Neuronal stem cell (in vitro differentiated cells): ENCODE measurements around the gene FOXC1.

ENCODE experiments used
- DNase-seq: peaks from one replicate; pipeline ENCODE4 v3.0.0-alpha.2; 2013; ENCODE audit warnings: low spot score
- H2AFZ ChIP-seq: one replicate; pipeline ENCODE4 v1.6.1; 2013; ENCODE audit warnings: mild to moderate bottlenecking, low read length, inconsistent platforms
- H2AK5ac ChIP-seq: 2 replicates; pipeline ENCODE4 v1.6.1; 2013; ENCODE audit warnings: low read depth, mild to moderate bottlenecking, inconsistent platforms, low read length, moderate library complexity, mixed read lengths
- H2BK120ac ChIP-seq: 2 replicates; pipeline ENCODE4 v1.6.1; 2013; ENCODE audit warnings: low read depth, mild to moderate bottlenecking, inconsistent platforms, low read length, moderate library complexity, mixed read lengths
- H2BK12ac ChIP-seq: one replicate; pipeline ENCODE4 v1.6.1; 2013; ENCODE audit warnings: low read length, inconsistent platforms
- H2BK15ac ChIP-seq: 2 replicates; pipeline ENCODE4 v1.6.1; 2013; ENCODE audit warnings: mild to moderate bottlenecking, low read length, inconsistent platforms, mixed read lengths
- H2BK5ac ChIP-seq: one replicate; pipeline ENCODE4 v1.6.1; 2013; ENCODE audit warnings: inconsistent platforms, mild to moderate bottlenecking, low read length, moderate library complexity
- H3K14ac ChIP-seq: one replicate; pipeline ENCODE4 v1.6.1; 2013; ENCODE audit warnings: low read length, inconsistent platforms
- H3K18ac ChIP-seq: 2 replicates; pipeline ENCODE4 v1.6.1; 2013; ENCODE audit warnings: low read length, inconsistent platforms
- H3K23ac ChIP-seq: 2 replicates; pipeline ENCODE4 v1.6.1; 2013; ENCODE audit warnings: low read depth, mild to moderate bottlenecking, mixed read lengths, low read length, inconsistent platforms; ENCODE audit not compliant: poor library complexity
- H3K27ac ChIP-seq: replicated peaks from 3 replicates; pipeline ENCODE4 v1.5.1; 2013; ENCODE audit warnings: low read length, inconsistent platforms
- H3K27me3 ChIP-seq, 3 experiments: 2 replicates each; pipeline ENCODE4 v1.6.1; 2013; ENCODE audit warnings: low read length in 3 of 3, mild to moderate bottlenecking in 2 of 3, inconsistent platforms in 1 of 3, low read depth in 1 of 3, mixed read lengths in 1 of 3, moderate library complexity in 1 of 3; ENCODE audit not compliant: control insufficient read depth in 3 of 3, insufficient read depth in 3 of 3
- H3K36me3 ChIP-seq, 2 donors: replicated peaks in 1 of 2; 2 replicates each; pipeline ENCODE4 v1.6.1; 2013; ENCODE audit warnings: low read length in 2 of 2; ENCODE audit not compliant: control insufficient read depth in 2 of 2, insufficient read depth in 2 of 2
- H3K4ac ChIP-seq: 2 replicates; pipeline ENCODE4 v1.6.1; 2013; ENCODE audit warnings: inconsistent platforms, mild to moderate bottlenecking, low read length, moderate library complexity
- H3K4me1 ChIP-seq, 2 donors: 1 replicate in 1 of 2; 2 replicates in 1 of 2; pipeline ENCODE4 v1.6.1; 2013; ENCODE audit warnings: low read length in 2 of 2, low read depth in 1 of 2; ENCODE audit not compliant: control insufficient read depth in 2 of 2, insufficient read depth in 1 of 2
- H3K4me2 ChIP-seq: one replicate; pipeline ENCODE4 v1.6.1; 2013; ENCODE audit warnings: mild to moderate bottlenecking, low read length, inconsistent platforms; ENCODE audit not compliant: insufficient read depth, poor library complexity, severe bottlenecking
- H3K4me3 ChIP-seq, 2 donors: 2 replicates each; pipeline ENCODE4 v1.5.1; 2013; ENCODE audit warnings: low read length in 2 of 2, mild to moderate bottlenecking in 2 of 2, inconsistent platforms in 1 of 2, moderate library complexity in 1 of 2
- H3K79me1 ChIP-seq: one replicate; pipeline ENCODE4 v1.6.1; 2013; ENCODE audit warnings: low read depth, mild to moderate bottlenecking, inconsistent platforms, low read length, moderate library complexity
- H3K9ac ChIP-seq: one replicate; pipeline ENCODE4 v1.6.1; 2013; ENCODE audit warnings: mild to moderate bottlenecking, low read depth, low read length, inconsistent platforms; ENCODE audit not compliant: poor library complexity
- H3K9me3 ChIP-seq, 2 donors: replicated peaks in 1 of 2; 2 replicates each; pipeline versions ENCODE3 to v1.6.1; 2013; ENCODE audit warnings: low read length in 2 of 2, mild to moderate bottlenecking in 2 of 2, inconsistent platforms in 1 of 2, low read depth in 1 of 2, mixed read lengths in 1 of 2, moderate library complexity in 1 of 2; ENCODE audit not compliant: control insufficient read depth in 2 of 2, insufficient read depth in 1 of 2
- H4K8ac ChIP-seq: one replicate; pipeline ENCODE4 v1.6.1; 2013; ENCODE audit warnings: low read depth, mild to moderate bottlenecking, inconsistent platforms, low read length, moderate library complexity
- H4K91ac ChIP-seq: one replicate; pipeline ENCODE4 v1.6.1; 2013; ENCODE audit warnings: low read length, low read depth, mild to moderate bottlenecking, inconsistent platforms; ENCODE audit not compliant: poor library complexity
- whole genome bisulfite sequencing, 2 donors: extraction: QIAGEN DNeasy Blood & Tissue Kit; methylation state at CpG; one replicate each; pipeline ENCODE4 v1.1.7; 2013; ENCODE audit warnings: missing lambda C conversion rate in 2 of 2, mixed read lengths in 1 of 2; ENCODE audit not compliant: insufficient read length in 2 of 2, insufficient replicate concordance in 1 of 2; ENCODE audit errors: extremely low coverage in 2 of 2; 5-methylcytosine and 5-hydroxymethylcytosine counted together

The FOXC1 gene

GRCh38 chr6:1606780-1607515, 2.8 kb upstream of the FOXC1 start:
- H2BK5ac ChIP-seq, result no peak overlapping the region
- H3K14ac ChIP-seq, result no peak overlapping the region
- H3K4me1 ChIP-seq, result peaks cover 23 to 24% of the 10 kb centered on the region in 2 donors
- no peaks in the 10 kb centered on the region for H3K9me3 ChIP-seq
- H2BK12ac ChIP-seq, result no peak overlapping the region
- H4K8ac ChIP-seq, result no peak overlapping the region
- peak overlapping the region; percentile 99 for H2AFZ ChIP-seq
- peak overlapping the region; percentile 65 for H3K4me2 ChIP-seq
- no peak overlapping the region for H2BK15ac ChIP-seq
- peak overlapping the region; percentile 14 for H2AK5ac ChIP-seq
- peaks cover 57 to 76% (median 71%) of the 10 kb centered on the region in 3 experiments for H3K27me3 ChIP-seq
- H3K4me3 ChIP-seq, result peak overlapping the region in 1 of 2 donors; percentile 23
- no peak overlapping the region for H3K4ac ChIP-seq
- DNase-seq, result no peak
- H3K79me1 ChIP-seq, result peaks cover 3% of the 10 kb centered on the region
- peak overlapping the region; percentile 27 for H3K18ac ChIP-seq
- no peak overlapping the region for H3K27ac ChIP-seq
- no peak overlapping the region for H3K23ac ChIP-seq
- no peak overlapping the region for H4K91ac ChIP-seq
- no peak overlapping the region for H2BK120ac ChIP-seq
- no peaks in the 10 kb centered on the region for H3K36me3 ChIP-seq
- no peak overlapping the region for H3K9ac ChIP-seq
- WGBS, 2 donors, result no CpG with 5 or more reads among the region's 22 CpGs

GRCh38 chr6:1607516-1608221, 2.0 kb upstream of the FOXC1 start:
- no peak overlapping the region for H4K91ac ChIP-seq
- no peak overlapping the region for H2BK120ac ChIP-seq
- peaks cover 23 to 24% of the 10 kb centered on the region in 2 donors for H3K4me1 ChIP-seq
- no peaks in the 10 kb centered on the region for H3K9me3 ChIP-seq
- no peak overlapping the region for H4K8ac ChIP-seq
- peaks cover 60 to 76% (median 76%) of the 10 kb centered on the region in 3 experiments for H3K27me3 ChIP-seq
- no peaks in the 10 kb centered on the region for H3K36me3 ChIP-seq
- H2AFZ ChIP-seq, result peak overlapping the region; percentile 99
- peak overlapping the region; percentile 65 for H3K4me2 ChIP-seq
- no peak overlapping the region for H2BK12ac ChIP-seq
- WGBS, 2 donors, result no CpG with 5 or more reads among the region's 32 CpGs
- peak overlapping the region; percentile 38 for H3K18ac ChIP-seq
- no peak overlapping the region for H3K27ac ChIP-seq
- H3K4me3 ChIP-seq, result peak overlapping the region in 1 of 2 donors; percentile 23
- no peak overlapping the region for H3K4ac ChIP-seq
- peak overlapping the region; percentile 16 for H2AK5ac ChIP-seq
- no peak overlapping the region for H3K23ac ChIP-seq
- no peak for DNase-seq
- H3K79me1 ChIP-seq, result peaks cover 3% of the 10 kb centered on the region
- peak overlapping the region; percentile 81 for H2BK15ac ChIP-seq
- H3K9ac ChIP-seq, result peak overlapping the region; percentile 61
- H3K14ac ChIP-seq, result peak overlapping the region; percentile 1
- H2BK5ac ChIP-seq, result no peak overlapping the region

GRCh38 chr6:1608222-1609040, 1.3 kb upstream of the FOXC1 start:
- Histone ChIP-seq H3K4me3 (peak overlapping the region in 1 of 2 donors; percentile 64), H2BK15ac (peak overlapping the region; percentile 81), H4K91ac (peak overlapping the region; percentile 85), H3K27me3 (peaks cover 60 to 80% (median 76%) of the 10 kb centered on the region in 3 experiments), H3K27ac (no peak overlapping the region), H2BK12ac (no peak overlapping the region), H2AK5ac (peak overlapping the region; percentile 84), H3K4me1 (peaks cover 23 to 24% of the 10 kb centered on the region in 2 donors), H3K9ac (no peak overlapping the region), H3K14ac (peak overlapping the region; percentile 8), H3K18ac (peak overlapping the region; percentile 71), H3K4me2 (peak overlapping the region; percentile 96), H3K23ac (peak overlapping the region; percentile 73), H3K9me3 (no peaks in the 10 kb centered on the region), H2BK120ac (no peak overlapping the region), H4K8ac (no peak overlapping the region), H3K36me3 (no peaks in the 10 kb centered on the region), H3K79me1 (peaks cover 3% of the 10 kb centered on the region), H3K4ac (peak overlapping the region; percentile 11), H2AFZ (peak overlapping the region; percentile 99), H2BK5ac (peak overlapping the region; percentile 66)
- no CpG with 5 or more reads among the region's 59 CpGs for WGBS, 2 donors
- no peak for DNase-seq
